Mesenchymal stem cell (in vitro differentiated cells and primary cell): ENCODE measurements around the gene GADD45A.

ENCODE experiments used
- DNase-seq: peaks from one replicate; pipeline ENCODE4 v3.0.0-alpha.2; 2013
- H2AFZ ChIP-seq: one replicate; pipeline ENCODE4 v1.6.1; 2013; ENCODE audit warnings: low read depth, mild to moderate bottlenecking, control low read depth, inconsistent platforms, low read length, moderate library complexity
- H2AK5ac ChIP-seq: 2 replicates; pipeline ENCODE4 v1.6.1; 2013; ENCODE audit warnings: low read length, moderate library complexity, mild to moderate bottlenecking, inconsistent platforms; ENCODE audit not compliant: severe bottlenecking
- H2BK120ac ChIP-seq: one replicate; pipeline ENCODE4 v1.6.1; 2013; ENCODE audit warnings: low read depth, mild to moderate bottlenecking, inconsistent platforms, low read length, moderate library complexity
- H2BK12ac ChIP-seq, 2 experiments: one replicate each; pipeline ENCODE4 v1.6.1; 2013; ENCODE audit warnings: inconsistent platforms in 2 of 2, low read length in 2 of 2, mild to moderate bottlenecking in 2 of 2, moderate library complexity in 2 of 2, control low read depth in 1 of 2
- H2BK15ac ChIP-seq: one replicate; pipeline ENCODE4 v1.6.1; 2013; ENCODE audit warnings: mild to moderate bottlenecking, low read depth, inconsistent platforms; ENCODE audit not compliant: poor library complexity, severe bottlenecking
- H2BK5ac ChIP-seq: 2 replicates; pipeline ENCODE4 v1.6.1; 2013; ENCODE audit warnings: low read depth, mild to moderate bottlenecking, low read length, control low read depth, inconsistent platforms; ENCODE audit not compliant: poor library complexity, severe bottlenecking
- H3K14ac ChIP-seq, 2 experiments: one replicate each; pipeline ENCODE4 v1.6.1; 2013; ENCODE audit warnings: inconsistent platforms in 2 of 2, low read length in 2 of 2, control low read depth in 1 of 2, mild to moderate bottlenecking in 1 of 2, moderate library complexity in 1 of 2
- H3K18ac ChIP-seq, 2 experiments: one replicate each; pipeline ENCODE4 v1.6.1; 2013; ENCODE audit warnings: inconsistent platforms in 2 of 2, low read length in 2 of 2, control low read depth in 1 of 2, low read depth in 1 of 2, mild to moderate bottlenecking in 1 of 2
- H3K23ac ChIP-seq, 2 experiments: one replicate each; pipeline ENCODE4 v1.6.1; 2013; ENCODE audit warnings: inconsistent platforms in 2 of 2, low read length in 2 of 2, mild to moderate bottlenecking in 2 of 2, moderate library complexity in 2 of 2, control low read depth in 1 of 2
- H3K27ac ChIP-seq: 2 replicates; pipeline ENCODE4 v1.5.1; 2013; ENCODE audit warnings: mild to moderate bottlenecking, moderate library complexity, low read length, control low read depth, inconsistent platforms; ENCODE audit not compliant: poor library complexity, severe bottlenecking
- H3K27me3 ChIP-seq, 2 experiments: 2 replicates each; pipeline versions ENCODE4 v1.6.1 to v1.7.0; 2013; ENCODE audit warnings: low read length in 2 of 2, mild to moderate bottlenecking in 2 of 2, moderate library complexity in 2 of 2, control low read depth in 1 of 2, inconsistent platforms in 1 of 2; ENCODE audit not compliant: control insufficient read depth in 1 of 2, insufficient read depth in 1 of 2
- H3K36me3 ChIP-seq, 2 experiments: 2 replicates each; pipeline versions ENCODE4 v1.6.1 to v1.7.0; 2013; ENCODE audit warnings: low read length in 2 of 2, control low read depth in 1 of 2, inconsistent platforms in 1 of 2, low read depth in 1 of 2, mild to moderate bottlenecking in 1 of 2; ENCODE audit not compliant: insufficient read depth in 2 of 2, control insufficient read depth in 1 of 2
- H3K4ac ChIP-seq, 2 experiments: one replicate each; pipeline ENCODE4 v1.6.1; 2013; ENCODE audit warnings: inconsistent platforms in 2 of 2, low read length in 2 of 2, mild to moderate bottlenecking in 2 of 2, moderate library complexity in 2 of 2, control low read depth in 1 of 2, low read depth in 1 of 2
- H3K4me1 ChIP-seq: 2 replicates; pipeline ENCODE4 v1.6.1; 2013; ENCODE audit warnings: low read depth, low read length, control low read depth; ENCODE audit not compliant: control insufficient read depth, insufficient read depth
- H3K4me2 ChIP-seq: 2 replicates; pipeline ENCODE4 v1.6.1; 2013; ENCODE audit warnings: low read length, mild to moderate bottlenecking, inconsistent platforms; ENCODE audit not compliant: poor library complexity, severe bottlenecking
- H3K4me3 ChIP-seq, 2 experiments: 2 replicates each; pipeline versions ENCODE4 v1.5.1 to v1.7.0; 2013; ENCODE audit warnings: low read length in 2 of 2, mild to moderate bottlenecking in 2 of 2, control low read depth in 1 of 2, low read depth in 1 of 2; ENCODE audit not compliant: insufficient read depth in 1 of 2
- H3K79me1 ChIP-seq: replicated peaks from 2 replicates; pipeline ENCODE4 v1.6.1; 2013; ENCODE audit warnings: mild to moderate bottlenecking, control low read depth, low read length, inconsistent platforms; ENCODE audit not compliant: poor library complexity, severe bottlenecking
- H3K9ac ChIP-seq: 2 replicates; pipeline ENCODE4 v1.7.0; 2013; ENCODE audit warnings: mild to moderate bottlenecking, low read length, moderate library complexity
- H3K9me3 ChIP-seq: 2 replicates; pipeline ENCODE4 v1.7.0; 2013; ENCODE audit warnings: mild to moderate bottlenecking, low read length; ENCODE audit not compliant: control insufficient read depth
- H4K8ac ChIP-seq: one replicate; pipeline ENCODE4 v1.6.1; 2013; ENCODE audit warnings: inconsistent platforms, mild to moderate bottlenecking, low read length, moderate library complexity
- H4K91ac ChIP-seq: one replicate; pipeline ENCODE4 v1.6.1; 2013; ENCODE audit warnings: mild to moderate bottlenecking, low read length, inconsistent platforms
- WGBS: methylation state at CpG from one replicate; pipeline ENCODE4 v1.1.7; 2013; ENCODE audit warnings: mixed read lengths; 5-methylcytosine and 5-hydroxymethylcytosine counted together

The GADD45A gene

DNA sequence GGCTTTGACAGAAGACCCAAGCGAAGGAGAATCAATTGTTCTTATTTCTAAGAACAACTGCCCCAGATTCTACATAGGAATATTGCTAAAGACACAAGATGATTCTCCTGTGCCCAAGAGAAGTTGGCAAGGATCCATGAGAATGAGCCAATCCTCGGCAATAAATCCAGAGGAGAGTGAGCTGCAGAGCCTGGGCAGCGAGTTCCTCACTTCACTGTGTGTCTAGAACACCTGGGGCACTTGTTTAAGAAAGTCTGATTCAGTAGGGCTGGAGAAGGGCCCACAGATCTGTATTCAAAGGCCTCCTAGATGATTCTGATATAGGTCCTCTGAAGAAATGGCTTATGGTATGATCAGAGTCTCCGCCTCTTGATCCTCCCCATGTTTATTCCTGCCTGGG, 31.8 kb downstream of the GADD45A start:
- Histone ChIP-seq H2BK120ac (no peak overlapping the region), H2BK12ac (no peak overlapping the region), H2BK15ac (no peak overlapping the region), H3K4me2 (no peak overlapping the region), H3K9me3 (no peaks in the 10 kb centered on the region), H3K4me1 (peaks cover 23% of the 10 kb centered on the region), H3K79me1 (peaks cover 39% of the 10 kb centered on the region), H3K18ac (no peak overlapping the region), H3K4me3 (no peak overlapping the region), H3K27me3 (no peaks in the 10 kb centered on the region), H4K8ac (no peak overlapping the region), H4K91ac (no peak overlapping the region), H3K9ac (no peak overlapping the region), H3K27ac (no peak overlapping the region), H2AK5ac (no peak overlapping the region), H3K4ac (no peak overlapping the region), H2BK5ac (no peak overlapping the region), H3K36me3 (peaks cover 3 to 4% of the 10 kb centered on the region in 2 experiments), H3K14ac (no peak overlapping the region), H2AFZ (no peak overlapping the region), H3K23ac (no peak overlapping the region)
- no peak for DNase-seq
- WGBS: 94% methylated on average over 4 of the region's 4 CpGs

DNA sequence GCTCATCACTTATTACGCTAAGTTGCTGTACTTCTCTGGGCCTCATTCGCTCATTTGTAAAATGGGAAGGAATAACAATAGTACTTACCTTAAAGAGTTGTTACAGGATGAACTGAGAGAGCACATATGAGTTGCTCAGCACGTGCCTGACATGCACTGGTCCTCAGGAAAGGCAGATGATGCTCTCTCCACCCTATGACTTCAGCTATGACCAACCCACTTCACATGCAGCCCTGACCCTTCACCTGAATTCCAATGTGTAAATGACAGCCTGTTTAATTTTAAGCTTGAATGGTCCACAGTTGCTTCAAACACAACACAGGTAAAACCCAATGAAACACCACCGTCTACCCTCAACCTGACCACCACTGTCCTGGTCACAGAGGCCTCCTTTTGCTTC, 32.9 kb downstream of the GADD45A start:
- no peak overlapping the region for H4K8ac ChIP-seq
- peaks cover 34% of the 10 kb centered on the region for H3K79me1 ChIP-seq
- no peak overlapping the region for H3K14ac ChIP-seq
- H2BK12ac ChIP-seq: no peak overlapping the region
- H3K23ac ChIP-seq: no peak overlapping the region
- no peak overlapping the region for H3K9ac ChIP-seq
- no peak overlapping the region for H2AFZ ChIP-seq
- no peak overlapping the region for H2AK5ac ChIP-seq
- H3K36me3 ChIP-seq: peaks cover 3 to 4% of the 10 kb centered on the region in 2 experiments
- H3K27ac ChIP-seq: no peak overlapping the region
- no peaks in the 10 kb centered on the region for H3K27me3 ChIP-seq
- peaks cover 21% of the 10 kb centered on the region for H3K4me1 ChIP-seq
- H3K18ac ChIP-seq: no peak overlapping the region
- no peak overlapping the region for H2BK5ac ChIP-seq
- no peak overlapping the region for H3K4ac ChIP-seq
- no peak for DNase-seq
- H2BK120ac ChIP-seq: no peak overlapping the region
- no peak overlapping the region for H2BK15ac ChIP-seq
- no peak overlapping the region for H3K4me3 ChIP-seq
- H4K91ac ChIP-seq: no peak overlapping the region
- H3K4me2 ChIP-seq: no peak overlapping the region
- WGBS: 83% methylated on average over 4 of the region's 4 CpGs
- no peaks in the 10 kb centered on the region for H3K9me3 ChIP-seq

DNA sequence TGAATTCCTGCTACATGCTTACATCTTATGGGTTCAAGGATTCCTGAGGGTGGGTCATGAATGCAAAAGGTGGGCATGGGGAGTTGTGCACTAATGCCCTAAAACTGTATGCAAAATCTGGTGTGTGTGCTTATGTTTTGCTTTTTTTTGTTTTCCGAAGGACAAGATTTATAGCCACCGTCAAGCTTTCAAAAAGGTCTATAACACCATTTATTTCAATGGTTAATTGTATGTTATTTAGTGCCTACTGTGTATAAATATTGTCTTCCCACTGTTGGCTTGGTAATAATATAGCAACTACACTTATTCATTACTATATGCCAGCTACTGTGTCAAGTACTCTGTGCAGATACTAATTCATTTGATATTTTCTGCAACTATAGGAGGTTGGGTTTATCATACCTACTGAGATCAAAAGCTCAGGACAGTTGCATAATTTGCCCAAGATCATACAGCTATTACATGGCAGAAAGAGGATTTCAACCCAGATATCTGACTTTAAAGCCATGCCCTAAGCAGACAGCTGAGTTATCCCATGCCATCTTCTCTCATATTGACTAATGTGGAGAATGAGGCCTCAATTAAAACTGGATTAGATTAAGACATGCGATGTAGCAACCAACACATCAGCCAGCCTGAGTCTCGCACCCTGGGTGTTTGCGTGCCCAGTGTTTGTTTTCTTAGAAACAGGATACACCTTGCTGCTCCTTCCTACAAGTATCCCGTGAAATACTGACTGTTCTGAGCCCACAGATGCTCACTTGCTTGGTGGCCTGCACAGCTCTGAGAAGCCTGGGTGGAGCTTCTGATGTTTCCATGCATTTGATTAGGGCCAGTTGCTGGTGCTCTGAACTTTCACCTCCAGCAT, 34.6 kb downstream of the GADD45A start:
- no peak overlapping the region for H3K9ac ChIP-seq
- H3K79me1 ChIP-seq: peaks cover 31% of the 10 kb centered on the region
- H3K4ac ChIP-seq: no peak overlapping the region
- no peak overlapping the region for H3K14ac ChIP-seq
- no peak overlapping the region for H4K8ac ChIP-seq
- no peak overlapping the region for H2BK15ac ChIP-seq
- H2AFZ ChIP-seq: no peak overlapping the region
- H3K27ac ChIP-seq: no peak overlapping the region
- H3K4me2 ChIP-seq: no peak overlapping the region
- H3K4me3 ChIP-seq: no peak overlapping the region
- H2BK120ac ChIP-seq: no peak overlapping the region
- DNase-seq: no peak
- H3K18ac ChIP-seq: no peak overlapping the region
- no peak overlapping the region for H2AK5ac ChIP-seq
- H3K27me3 ChIP-seq: no peaks in the 10 kb centered on the region
- WGBS: 88% methylated on average over 4 of the region's 6 CpGs
- H3K4me1 ChIP-seq: peaks cover 24% of the 10 kb centered on the region
- H4K91ac ChIP-seq: no peak overlapping the region
- H3K23ac ChIP-seq: peak overlapping the region in 1 of 2 experiments; percentile 49
- H3K9me3 ChIP-seq: no peaks in the 10 kb centered on the region
- peaks cover 3 to 4% of the 10 kb centered on the region in 2 experiments for H3K36me3 ChIP-seq
- peak overlapping the region in 1 of 2 experiments; percentile 33 for H2BK12ac ChIP-seq
- H2BK5ac ChIP-seq: no peak overlapping the region

DNA sequence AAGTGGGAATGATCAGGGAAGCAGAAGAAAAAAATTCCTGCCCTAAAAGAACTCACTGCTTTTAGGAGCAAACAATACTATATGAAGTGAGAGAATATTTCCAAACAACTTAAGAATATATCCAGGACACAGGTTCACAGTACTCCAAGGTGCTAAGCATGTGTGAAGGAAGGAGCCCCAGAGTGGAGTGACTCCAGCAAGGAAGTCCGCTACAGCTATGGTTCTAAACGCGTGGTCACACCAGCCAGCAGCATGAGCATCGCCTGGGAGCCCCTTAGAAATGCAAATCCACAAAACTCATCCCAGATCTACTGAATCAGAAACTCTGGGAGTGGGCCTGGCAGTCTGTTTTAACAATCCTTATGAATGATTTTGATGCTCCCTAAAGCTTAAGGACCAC, 36.1 kb downstream of the GADD45A start:
- Histone ChIP-seq H3K4ac (no peak overlapping the region), H2BK120ac (no peak overlapping the region), H2AK5ac (peak overlapping the region; percentile 57), H2BK12ac (no peak overlapping the region), H3K4me2 (no peak overlapping the region), H3K9me3 (no peaks in the 10 kb centered on the region), H3K14ac (no peak overlapping the region), H3K9ac (no peak overlapping the region), H2BK5ac (no peak overlapping the region), H4K91ac (no peak overlapping the region), H3K4me1 (peaks cover 24% of the 10 kb centered on the region), H3K18ac (no peak overlapping the region), H3K23ac (peak overlapping the region in 1 of 2 experiments; percentile 85), H4K8ac (no peak overlapping the region), H2AFZ (no peak overlapping the region), H2BK15ac (no peak overlapping the region), H3K79me1 (peaks cover 22% of the 10 kb centered on the region), H3K27me3 (no peaks in the 10 kb centered on the region), H3K4me3 (no peak overlapping the region), H3K36me3 (no peaks in the 10 kb centered on the region), H3K27ac (no peak overlapping the region)
- WGBS: 75% methylated on average over 4 of the region's 4 CpGs
- no peak for DNase-seq
